H1 (cell line): Measurements from ENCODE around the gene KRT32. TPM values are rescaled to one million over a fixed set of nuclear protein-coding genes. Genes with fewer than 3 reads are reported as not detected.

ENCODE experiments used
- ATF2 ChIP-seq: IDR thresholded peaks from 2 replicates; pipeline ENCODE4 v1.6.1; 2012; ENCODE audit warnings: low read length, inconsistent platforms
- BRCA1 ChIP-seq: IDR thresholded peaks from 2 replicates; pipeline ENCODE4 v1.6.1; 2012; ENCODE audit warnings: low read depth, low read length, improper control_type of control experiment
- E2F6 ChIP-seq: IDR thresholded peaks from 2 replicates; pipeline ENCODE4 v1.6.1; 2012; ENCODE audit warnings: inconsistent platforms
- SIRT6 ChIP-seq: IDR thresholded peaks from one replicate; pipeline ENCODE4 v1.7.1; 2012; ENCODE audit warnings: low read length, inconsistent platforms
- SP1 ChIP-seq: IDR thresholded peaks from 2 replicates; pipeline ENCODE4 v1.6.1; 2011; ENCODE audit warnings: low read depth, low read length
- TEAD4 ChIP-seq: IDR thresholded peaks from 2 replicates; pipeline ENCODE4 v1.6.1; 2012; ENCODE audit warnings: low read depth, low read length, inconsistent platforms, mixed read lengths
- YY1 ChIP-seq: IDR thresholded peaks from 2 replicates; pipeline ENCODE4 v1.6.1; 2011; ENCODE audit warnings: low read depth, mild to moderate bottlenecking, low read length
- polyA plus RNA-seq, 7 experiments: library from polyadenylated mRNA; depleted of rRNA in 3 of 7; stranded (reverse) in 5 of 7; unstranded in 2 of 7; fragments of >200 nt in 5 of 7; fragments of 200-250 nt in 2 of 7; gene quantifications; 1 replicate in 5 of 7; 2 replicates in 1 of 7; 4 replicates in 1 of 7; pipeline versions ENCODE4 v1.2.1 to v1.2.3, GENCODE V29; 2011 to 2013; ENCODE audit warnings: missing spikeins in 2 of 7, mixed read lengths in 2 of 7
- total RNA-seq: library from RNA; stranded (reverse); fragmentation: NEBNext Ultra II Directional; extraction: Animal tissue kit (Norgen Biotek cat#: 25700); gene quantifications from 2 replicates; pipeline ENCODE4 v1.2.1, GENCODE V29; 2021

KRT32 gene
- total and polyA plus RNA-seq, 2 of the 8 experiments (the other 6 are each of a cell fraction or from before 2014, with no cell fraction given): not detected

GRCh38 chr17:41483991-41484826, 17.0 kb upstream of the KRT32 start (continued):
- TF ChIP-seq ATF2 (no peak), BRCA1 (no peak), TEAD4 (no peak), YY1 (no peak), SP1 (no peak), SIRT6 (no peak), E2F6 (no peak)
- TF ChIP-seq, all 59 proteins: peak for 0
